ENCODE data around the gene BICD2.
A peak's percentile ranks its signal among the peaks of the same experiment; 100 is the strongest.

The BICD2 gene

GRCh38 chr9:92714787-92715487 lies 49.7 kb downstream of the BICD2 start:
- no peak for DNase-seq (ENCODE audit: low spot score)

DNA sequence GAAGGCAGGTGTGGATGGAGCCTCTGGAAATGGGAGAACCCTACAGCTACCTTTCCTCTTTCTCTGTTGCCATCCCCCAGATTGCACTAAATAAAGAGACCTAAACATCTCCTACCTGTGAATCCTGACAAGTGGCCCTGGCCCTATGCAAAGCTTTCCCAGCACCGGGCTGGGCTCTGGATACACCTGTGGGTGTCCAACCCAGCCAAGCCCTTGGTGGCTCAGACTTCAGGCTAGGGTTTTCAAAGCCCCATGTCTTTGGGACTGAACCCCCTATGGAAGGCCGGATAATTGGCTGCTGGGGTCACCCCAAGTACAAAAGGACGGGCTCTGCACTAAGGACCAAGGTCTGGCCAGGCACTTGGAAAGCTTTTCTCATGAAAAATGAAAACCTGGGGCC lies 50.6 kb downstream of the BICD2 start:
- no peak for DNase-seq (ENCODE audit: low spot score)

DNA sequence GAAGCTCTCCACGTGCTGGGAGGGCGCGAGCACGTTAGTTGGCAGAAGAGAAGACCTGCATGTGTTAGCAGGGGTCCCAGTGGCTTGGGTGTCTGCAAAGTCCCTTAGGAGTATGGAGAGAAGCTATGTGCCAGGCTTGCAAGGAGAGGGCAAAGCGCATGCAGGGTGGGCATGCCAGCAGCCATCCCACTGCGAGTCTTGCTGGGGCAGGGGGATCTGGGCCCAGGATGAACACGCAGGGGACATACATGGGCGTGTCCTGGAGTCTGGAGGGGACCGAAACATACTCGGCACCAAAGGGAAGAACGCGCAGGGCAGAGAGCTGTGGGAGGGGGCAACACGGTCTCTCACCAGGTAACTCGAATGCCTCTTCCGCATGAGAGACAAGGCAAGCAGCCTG lies 51.1 kb downstream of the BICD2 start:
- DNase-seq (ENCODE audit: low spot score), result no peak

GRCh38 chr9:92712767-92713166 lies 51.9 kb downstream of the BICD2 start:
- DNase-seq (ENCODE audit: low spot score), result no peak

DNA sequence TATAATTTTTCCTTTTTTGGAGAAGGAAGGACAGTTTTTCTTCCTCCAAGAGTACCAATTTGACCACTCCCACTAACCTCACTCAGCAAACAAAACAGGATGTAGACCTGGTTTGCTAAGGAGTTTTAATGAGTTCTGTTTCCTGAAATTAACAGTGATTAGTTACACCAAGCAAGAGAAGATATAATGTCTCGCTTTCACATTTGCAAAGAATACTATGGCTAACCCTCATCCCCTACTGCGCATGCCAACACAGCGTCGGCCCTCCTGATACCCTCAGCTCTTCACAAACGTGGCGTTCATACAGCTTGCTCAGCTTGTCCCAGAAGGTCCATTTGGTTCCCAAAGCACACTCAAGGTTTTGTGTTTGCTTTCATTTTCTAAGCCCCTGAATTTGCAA lies 52.8 kb downstream of the BICD2 start:
- DNase-seq (ENCODE audit: low spot score), result no peak

DNA sequence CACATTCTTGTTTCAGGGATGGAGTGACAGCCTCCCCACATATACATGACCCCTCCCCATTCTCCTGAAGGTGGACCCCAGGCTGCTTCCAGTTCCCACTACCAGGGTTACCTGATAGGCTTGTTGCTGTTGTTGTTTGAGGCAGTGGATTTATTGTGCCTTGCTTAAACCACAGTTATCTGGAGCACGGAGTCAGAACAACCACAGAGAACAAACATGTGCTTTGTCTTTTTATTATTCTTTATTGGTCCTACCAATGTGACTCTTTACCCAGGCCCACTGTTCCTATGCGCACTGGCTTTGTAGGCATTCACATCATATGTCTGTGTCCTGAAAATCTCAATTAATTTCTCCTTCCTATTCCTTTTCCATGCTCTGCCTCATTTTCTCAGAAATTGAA lies 53.5 kb downstream of the BICD2 start:
- DNase-seq (ENCODE audit: low spot score), result no peak

GRCh38 chr9:92710368-92710767 lies 54.3 kb downstream of the BICD2 start:
- no peak for DNase-seq (ENCODE audit: low spot score)

GRCh38 chr9:92709954-92710353 lies 54.7 kb downstream of the BICD2 start:
- DNase-seq (ENCODE audit: low spot score), result no peak

DNA sequence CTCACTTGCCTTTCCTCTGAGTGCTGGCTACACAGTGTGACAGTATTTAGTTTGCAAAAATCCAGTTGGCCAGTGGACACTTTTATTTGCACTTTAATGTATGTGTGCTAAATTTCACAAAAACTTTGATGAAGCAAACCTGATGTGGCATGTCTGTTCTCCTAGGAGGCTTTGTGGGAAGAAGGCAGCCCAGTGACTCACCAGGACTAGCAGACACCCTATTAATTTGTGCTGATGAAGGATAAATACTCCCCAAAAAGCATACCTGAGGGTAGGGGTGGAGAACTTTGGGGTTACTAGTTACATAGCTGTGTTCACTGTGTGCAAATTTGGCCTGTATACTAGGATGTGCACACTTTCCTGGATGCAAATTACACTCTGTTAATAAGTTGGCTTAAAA lies 55.4 kb downstream of the BICD2 start:
- no peak for DNase-seq (ENCODE audit: low spot score)

DNA sequence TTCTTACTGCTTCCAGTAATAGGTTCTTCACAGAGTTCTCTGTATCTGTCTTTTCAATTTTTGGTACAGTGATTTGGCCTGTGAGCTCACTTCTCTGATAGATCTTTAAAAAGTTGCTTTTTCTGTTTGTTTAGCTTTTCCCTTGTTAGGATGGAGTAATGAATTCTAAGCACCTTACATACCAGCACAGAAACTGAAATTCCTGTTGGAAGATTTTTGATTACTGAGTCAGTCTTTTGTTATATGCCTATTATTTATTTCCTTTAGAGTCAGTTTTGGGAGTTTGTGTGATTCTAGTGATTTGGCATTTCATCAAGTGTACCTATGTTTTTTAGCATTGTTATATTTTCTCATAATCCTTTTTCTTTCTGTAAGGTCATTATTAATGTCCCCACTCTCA lies 57.1 kb downstream of the BICD2 start:
- DNase-seq (ENCODE audit: low spot score), result no peak

DNA sequence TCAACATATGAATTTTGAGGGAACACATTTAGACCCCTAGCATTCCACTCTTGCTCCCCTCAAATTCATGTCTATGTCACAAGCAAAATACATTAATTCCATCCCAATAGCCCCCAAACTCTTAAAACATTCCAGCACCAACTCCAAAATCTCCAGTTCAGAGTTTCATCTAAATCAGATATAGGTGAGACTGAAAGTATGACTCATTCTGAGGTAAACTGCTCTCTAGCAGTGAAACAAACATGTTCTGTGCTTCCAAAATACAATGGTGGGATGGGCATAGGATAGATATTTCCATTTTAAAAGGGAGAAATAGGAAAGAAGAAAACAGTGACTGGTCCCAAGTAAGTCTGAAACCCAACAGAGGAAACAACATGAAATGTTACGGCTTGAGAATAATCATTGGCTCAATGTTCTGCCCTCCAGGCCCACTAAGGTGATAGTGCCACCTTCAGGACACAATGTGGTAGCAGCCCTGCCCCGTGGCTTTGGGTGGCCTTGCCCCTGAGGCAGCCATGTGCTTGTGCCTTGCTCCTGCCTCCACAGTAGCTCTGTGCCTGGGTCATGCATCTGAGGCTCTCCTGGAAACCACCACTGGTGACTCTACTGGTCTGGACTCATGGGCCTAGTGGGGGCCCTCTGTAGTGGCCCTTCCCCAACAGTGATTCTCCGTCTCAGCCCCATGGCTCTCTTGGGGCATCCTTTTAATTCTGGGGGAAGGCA lies 58.3 kb downstream of the BICD2 start:
- no peak for DNase-seq (ENCODE audit: low spot score)

GRCh38 chr9:92704528-92704927 lies 60.1 kb downstream of the BICD2 start:
- no peak for DNase-seq (ENCODE audit: low spot score)

DNA sequence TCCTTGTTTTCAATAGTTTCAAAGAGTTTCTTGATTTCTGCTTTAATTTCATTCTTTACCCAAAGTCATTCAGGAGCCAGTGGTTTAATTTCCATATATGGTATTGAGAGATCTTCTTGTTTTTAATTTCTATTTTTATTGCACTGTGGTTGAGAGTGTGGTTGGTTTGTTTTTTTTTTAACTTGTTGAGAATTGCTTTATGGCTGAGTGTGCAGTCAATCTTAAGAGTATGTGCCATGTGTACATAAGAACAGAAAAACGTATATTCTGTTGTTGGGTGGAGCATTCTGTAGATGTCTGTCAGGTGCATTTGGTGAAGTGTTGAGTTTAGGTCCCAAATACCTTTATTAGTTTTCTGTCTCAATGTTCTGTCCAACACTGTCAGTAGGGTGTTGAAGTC lies 68.0 kb downstream of the BICD2 start:
- no peak for DNase-seq (ENCODE audit: low spot score)

DNA sequence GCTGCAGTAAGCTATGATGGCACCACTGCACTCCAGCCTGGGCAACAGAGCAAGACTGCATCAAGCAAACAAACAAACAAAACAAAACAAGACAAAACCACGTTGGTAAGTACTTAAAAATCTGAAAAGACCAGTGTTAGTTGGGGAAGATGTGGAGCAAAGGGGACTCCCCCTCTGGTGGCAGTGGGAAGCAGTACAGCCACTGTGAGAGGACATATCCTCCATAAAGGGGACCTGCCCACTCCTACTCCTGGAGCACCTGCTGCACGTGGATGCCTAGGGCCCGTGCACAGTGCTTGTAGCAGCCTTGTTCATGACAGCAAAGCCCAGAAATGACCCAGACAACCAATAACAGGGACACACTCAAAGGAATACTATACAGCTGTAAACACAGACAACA lies 77.7 kb downstream of the BICD2 start:
- no peak for DNase-seq (ENCODE audit: low spot score)

DNA sequence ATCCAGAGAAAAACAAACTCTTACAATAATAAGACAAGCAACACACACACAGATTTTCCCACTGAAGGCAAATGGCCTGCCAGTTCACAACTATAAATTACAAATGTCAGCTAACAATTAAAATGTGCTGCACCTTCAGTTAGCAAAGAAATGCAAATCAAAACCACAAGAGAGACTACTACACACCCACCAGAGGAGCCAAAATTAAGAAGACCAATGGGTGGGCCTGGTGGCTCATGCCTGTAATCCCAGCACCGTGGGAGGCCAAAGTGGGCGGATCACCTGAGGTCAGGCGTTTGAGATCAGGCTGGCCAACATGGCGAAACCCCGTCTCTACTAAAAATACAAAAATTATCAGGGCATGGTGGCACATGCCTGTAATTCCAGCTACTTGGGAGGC lies 79.6 kb downstream of the BICD2 start:
- no peak for DNase-seq (ENCODE audit: low spot score)

DNA sequence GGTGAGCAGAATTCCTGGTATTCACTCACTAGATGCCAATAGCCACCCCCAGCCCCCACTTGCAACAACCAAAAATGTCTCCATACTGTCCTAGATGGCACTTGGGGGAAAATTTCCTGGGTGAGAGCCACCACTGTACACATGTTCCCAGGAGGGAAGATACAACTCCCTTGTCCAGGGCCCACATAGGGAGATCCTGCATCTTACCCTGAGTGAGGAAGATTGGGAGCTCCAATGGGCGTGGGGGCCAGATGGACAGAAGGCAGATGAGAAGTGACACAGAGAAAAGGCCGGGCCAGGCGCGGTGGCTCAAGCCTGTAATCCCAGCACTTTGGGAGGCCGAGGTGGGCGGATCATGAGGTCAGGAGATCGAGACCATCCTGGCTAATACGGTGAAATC lies 82.4 kb downstream of the BICD2 start:
- no peak for DNase-seq (ENCODE audit: low spot score)

DNA sequence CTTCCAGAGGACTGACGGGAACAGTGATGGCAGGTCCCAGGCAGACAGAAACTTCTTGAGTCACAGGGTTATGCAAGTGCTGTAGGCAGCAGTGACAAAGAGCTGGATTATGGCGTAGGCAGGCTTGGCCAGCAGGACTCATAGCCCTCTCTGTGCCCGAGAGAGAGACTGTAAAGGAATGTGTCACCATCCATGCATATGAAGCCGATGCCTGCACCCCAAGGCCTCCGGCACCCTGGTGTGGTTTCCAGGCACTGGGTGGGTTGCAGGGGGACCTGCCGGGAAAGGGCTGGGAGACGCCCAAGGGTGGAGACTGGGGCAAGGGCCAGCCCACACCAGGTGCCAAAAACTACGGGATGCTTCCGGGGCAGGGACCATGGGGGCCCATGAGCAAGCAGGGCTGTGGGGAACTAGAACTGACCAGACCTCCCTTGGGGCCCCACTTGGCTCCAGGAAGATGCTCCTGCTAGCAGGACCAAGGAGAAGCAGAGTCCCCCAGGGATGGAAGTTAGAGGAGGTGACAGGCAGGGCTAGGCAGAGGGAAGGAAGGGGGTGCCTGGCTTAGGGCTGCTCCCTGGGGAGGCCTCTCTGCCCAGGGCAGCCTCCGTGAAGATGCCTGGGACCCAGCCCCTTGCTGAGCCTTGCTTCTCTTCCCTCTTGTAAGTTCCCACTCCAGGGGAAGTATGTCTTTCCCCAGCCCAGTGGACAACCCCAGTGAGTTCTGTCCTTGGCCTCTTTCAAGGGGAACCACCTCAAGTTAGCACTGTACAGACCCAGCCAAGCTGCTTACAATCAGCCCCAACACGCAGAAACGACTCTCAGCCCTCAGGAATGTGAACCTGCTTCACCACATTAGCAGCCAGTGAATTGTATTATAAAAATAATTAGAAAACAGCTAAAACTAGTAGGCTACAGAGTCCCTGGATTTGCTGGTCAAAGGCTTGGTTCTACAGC lies 84.2 kb downstream of the BICD2 start:
- DNase-seq (ENCODE audit: low spot score), result no peak

- DNase-seq (ENCODE audit: low spot score), result no peak
Measured at GRCh38 chr9:92679413-92680165, 85.0 kb downstream of the BICD2 start.

- no peak for DNase-seq (ENCODE audit: low spot score)
Measured at GRCh38 chr9:92671323-92671722, 93.3 kb downstream of the BICD2 start.

DNA sequence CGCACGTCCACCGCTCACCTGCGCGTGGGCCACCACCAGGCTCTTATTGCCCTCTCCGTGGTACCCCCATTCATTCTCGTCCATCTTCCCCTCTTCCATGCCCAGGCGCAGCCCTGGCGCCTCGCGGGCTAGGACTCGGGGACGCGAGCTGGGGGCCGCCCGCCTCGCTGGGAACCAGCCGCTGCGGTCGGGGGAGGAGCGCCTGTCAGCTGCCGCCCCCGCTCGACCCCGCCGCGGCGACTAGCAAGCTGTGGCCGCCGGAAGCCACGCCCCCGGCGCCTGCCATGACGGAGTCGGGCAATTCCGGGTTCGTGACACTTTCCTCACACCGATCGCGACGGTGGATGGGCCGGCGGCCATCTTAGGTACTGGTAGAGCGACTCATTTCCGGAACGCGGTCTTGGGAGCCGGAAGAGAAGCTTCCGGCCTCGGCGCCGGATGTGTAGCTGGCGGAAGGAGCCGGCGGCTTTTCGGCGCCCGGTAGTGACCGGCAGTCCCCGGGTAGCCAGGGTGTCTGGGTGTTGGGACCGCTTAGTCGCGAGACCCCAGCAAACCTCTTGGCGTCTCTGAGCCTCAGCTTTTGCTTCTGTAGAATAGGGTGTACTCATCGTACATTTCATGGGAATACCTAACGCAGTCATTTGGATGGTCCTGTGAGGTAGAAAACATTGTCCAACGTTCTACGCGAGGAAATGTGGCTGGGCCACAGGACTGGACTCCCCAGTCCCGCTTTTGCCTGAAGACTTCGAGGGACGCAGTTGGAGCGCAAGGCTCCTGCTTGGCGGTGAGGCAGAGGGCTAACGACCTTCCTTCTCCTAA lies 94.5 kb downstream of the BICD2 start, which contains the start of gene IPPK:
Gene IPPK, minus strand, starts transcription at position 242 of the 819 bp plus-strand sequence. Its CDS starts 143 bp downstream, at position 99.
- DNase-seq (ENCODE audit: low spot score), result peak; percentile 98

- no peak for DNase-seq (ENCODE audit: low spot score)
Measured at GRCh38 chr9:92669527-92669889, 95.1 kb downstream of the BICD2 start.

Measured in left forelimb (tissue), 1 donor.